ENCODE results near the gene BEND6.
"Not testable (repeated sequence)": the region's sequence is repeated elsewhere in the genome, so short reads cannot be mapped to it uniquely, and the experiment has no call there.

Gene BEND6

DNA sequence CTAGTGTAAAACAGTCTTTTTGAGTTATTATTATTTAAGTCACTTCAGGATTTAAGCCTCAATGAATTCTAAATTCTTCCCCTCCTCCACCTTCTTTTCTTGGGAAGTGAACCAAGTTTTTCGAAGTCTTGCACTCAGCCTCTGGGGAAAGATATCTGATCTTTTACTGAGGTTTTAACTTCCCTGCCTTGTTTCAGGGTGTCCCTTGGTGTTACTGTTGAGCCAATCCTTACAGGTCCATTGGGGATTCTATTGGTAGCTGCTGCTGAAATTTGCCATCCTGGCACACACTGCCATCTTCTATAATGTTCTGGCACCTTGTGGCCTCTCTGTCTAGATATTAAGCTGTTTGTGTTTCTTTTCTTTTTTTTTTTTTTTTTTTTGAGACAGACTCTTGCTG lies 31.7 kb downstream of the BEND6 start:
- no peak for DNase-seq

- DNase-seq = no peak
Observed at GRCh38 chr6:56988145-56988544, 33.2 kb downstream of the BEND6 start.

DNA sequence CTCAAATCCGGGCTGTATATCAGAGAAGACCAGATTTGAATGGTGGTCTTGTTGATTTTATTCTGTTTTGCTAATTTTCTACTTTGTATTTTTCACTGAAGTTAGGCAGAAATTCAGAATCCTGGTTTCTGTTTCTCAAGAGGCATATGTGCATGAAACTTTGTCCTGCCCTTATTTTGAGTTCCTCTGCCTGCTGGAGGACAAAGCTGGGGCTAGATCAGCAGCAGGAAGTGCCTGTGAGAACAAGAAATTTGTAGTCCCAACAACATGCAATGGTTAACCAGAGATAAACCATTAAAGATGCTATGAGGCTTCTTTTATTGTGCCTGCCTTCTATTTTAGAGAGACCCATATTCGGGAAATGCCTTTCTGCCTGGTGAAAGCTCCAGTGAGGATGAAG lies 37.1 kb downstream of the BEND6 start:
- no peak for DNase-seq

GRCh38 chr6:56992703-56993102 lies 37.8 kb downstream of the BEND6 start:
- DNase-seq = no peak

DNA sequence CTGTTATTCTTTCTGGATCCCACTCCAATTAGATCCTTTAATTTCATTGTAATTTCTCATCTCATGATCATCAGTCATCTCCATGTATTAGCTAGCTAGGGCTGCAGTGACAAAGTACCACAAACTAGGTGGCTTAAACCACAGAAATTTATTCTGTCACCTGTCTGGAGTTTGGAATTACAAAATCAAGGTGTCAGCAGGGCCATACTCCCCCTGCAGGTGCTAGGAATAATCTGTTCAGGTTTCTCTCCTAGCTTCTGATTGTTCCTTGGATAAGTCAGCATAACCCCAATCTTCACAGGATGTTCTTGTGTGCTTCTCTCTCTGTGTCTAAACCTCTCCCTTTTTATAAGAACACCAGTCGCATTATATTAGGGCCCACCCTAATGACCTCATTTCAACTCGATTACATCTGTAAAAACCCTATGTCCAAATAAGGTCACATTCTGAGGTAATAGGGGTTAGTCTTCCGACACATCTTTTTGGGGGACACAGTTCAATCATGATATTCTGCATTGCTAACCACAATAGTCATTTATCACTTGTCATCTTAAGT lies 40.5 kb downstream of the BEND6 start:
- DNase-seq = no peak

GRCh38 chr6:56996401-56996800 lies 41.5 kb downstream of the BEND6 start:
- DNase-seq = no peak

DNA sequence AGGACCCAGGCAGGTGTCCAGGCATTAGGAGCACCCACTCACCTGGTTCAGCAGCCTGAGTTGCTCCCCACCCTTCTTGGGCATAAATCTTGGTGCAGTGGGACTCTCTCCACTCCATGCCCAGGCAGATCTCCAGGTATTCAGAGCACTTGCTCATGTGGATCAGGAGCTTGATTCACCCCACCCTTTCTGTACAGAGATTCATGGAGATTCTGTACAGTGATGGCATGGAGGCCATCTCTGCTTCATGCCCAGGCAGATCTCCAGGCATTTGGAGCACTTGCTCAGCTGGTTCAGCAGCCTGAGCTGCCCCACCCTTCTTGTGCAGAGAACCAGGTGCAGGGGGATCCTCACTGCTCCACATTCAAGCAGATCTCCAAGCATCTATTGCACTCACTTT lies 44.1 kb downstream of the BEND6 start:
- DNase-seq = no peak

GRCh38 chr6:56999748-57000147 lies 44.8 kb downstream of the BEND6 start:
- DNase-seq = not testable (repeated sequence)

DNA sequence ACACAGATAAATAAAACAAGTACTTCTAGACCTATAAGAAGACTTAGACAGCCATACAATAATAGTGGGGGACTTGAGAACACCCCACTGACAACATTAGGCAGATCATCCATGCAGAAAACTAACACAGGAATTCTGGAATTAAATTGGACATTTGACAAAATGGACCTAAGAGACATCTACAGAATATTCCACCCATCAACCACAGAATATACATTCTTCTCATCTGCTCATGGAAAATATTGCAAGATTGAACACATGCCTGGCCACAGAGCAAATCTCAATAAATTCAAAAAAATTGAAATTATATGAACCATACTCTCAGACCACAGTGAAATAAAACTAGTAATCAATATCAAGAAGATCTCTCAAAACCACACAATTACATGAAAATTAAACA lies 47.3 kb downstream of the BEND6 start:
- DNase-seq = no peak

GRCh38 chr6:57004292-57004691 lies 49.4 kb downstream of the BEND6 start:
- no peak for DNase-seq

DNA sequence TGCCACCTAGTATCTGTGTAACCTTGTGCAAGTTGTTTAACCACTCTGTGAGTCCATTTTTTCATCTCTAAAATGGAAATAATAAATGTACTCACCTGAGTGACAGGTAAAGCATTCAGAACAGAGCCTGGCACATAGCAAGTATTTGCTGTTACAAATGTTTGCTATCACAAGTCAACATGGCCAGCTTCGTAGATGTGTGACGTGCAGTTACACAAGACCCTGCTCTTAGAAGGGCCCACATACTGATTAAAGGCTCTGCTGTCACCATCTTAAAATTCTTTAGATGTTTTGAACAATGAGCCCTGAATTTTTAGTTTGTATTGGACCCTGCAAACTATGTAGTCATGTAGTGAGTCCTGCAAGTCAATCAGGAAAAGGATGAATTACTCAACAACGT lies 51.2 kb downstream of the BEND6 start:
- DNase-seq = no peak

- not testable (repeated sequence) for DNase-seq
Observed at GRCh38 chr6:57008069-57008468, 53.2 kb downstream of the BEND6 start.

DNA sequence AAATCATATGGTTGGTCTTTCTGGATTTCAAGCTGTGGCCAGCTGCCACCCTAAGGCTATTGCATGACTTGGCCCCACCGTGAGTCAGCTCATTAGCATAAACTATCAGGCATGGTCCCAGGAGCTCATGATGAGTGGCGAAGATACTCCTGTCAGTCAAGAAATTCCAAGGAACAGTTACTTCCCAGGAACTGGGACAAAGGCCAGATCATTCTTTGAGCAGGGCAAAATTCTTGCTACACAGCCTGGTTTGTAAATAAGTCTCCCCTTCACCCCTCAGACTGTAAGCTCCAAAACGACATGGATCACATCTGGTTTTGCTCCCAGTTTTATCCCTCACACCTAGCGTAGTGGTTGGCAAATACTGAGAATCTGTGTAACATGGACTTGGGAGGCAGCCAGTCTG lies 58.6 kb downstream of the BEND6 start:
- DNase-seq = no peak

DNA sequence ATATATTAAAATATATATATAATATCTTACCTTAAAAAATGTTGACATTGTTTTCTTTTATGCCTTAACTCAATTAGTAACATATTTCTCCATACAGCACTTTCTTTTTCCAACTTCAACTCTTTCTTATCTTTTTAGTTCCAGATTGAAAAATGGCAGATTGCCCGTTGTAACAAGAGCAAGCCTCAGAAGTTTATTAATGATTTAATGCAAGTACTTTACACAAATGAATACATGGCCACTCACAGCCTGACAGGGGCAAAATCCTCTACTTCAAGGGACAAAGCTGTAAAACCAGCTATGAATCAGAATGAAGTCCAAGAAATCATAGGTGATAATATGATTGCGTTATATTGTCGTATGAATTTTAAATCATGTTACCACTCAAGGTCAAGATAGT lies 62.2 kb downstream of the BEND6 start:
- DNase-seq = no peak

GRCh38 chr6:57017841-57018240 lies 62.9 kb downstream of the BEND6 start:
- DNase-seq = no peak

DNA sequence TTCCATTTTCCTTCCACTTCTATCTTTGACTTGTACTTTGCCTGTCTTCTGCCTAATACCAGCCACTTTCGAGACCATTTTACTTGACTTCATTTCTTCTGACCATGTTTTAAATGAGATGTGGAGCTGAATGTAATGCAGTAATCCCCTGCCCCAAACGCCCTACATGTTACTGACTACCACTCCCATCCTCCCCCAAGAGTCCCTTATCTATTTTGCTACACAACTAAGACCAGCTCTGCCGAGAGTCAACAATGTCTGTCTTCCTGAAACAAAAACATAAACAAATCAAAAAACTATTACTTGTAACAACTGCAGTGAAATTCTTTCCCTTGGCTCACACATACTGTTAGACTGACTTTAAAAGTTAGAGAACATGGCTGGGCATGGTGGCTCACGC lies 64.5 kb downstream of the BEND6 start:
- DNase-seq = no peak

GRCh38 chr6:57021086-57021720 lies 66.3 kb downstream of the BEND6 start:
- no peak for DNase-seq

DNA sequence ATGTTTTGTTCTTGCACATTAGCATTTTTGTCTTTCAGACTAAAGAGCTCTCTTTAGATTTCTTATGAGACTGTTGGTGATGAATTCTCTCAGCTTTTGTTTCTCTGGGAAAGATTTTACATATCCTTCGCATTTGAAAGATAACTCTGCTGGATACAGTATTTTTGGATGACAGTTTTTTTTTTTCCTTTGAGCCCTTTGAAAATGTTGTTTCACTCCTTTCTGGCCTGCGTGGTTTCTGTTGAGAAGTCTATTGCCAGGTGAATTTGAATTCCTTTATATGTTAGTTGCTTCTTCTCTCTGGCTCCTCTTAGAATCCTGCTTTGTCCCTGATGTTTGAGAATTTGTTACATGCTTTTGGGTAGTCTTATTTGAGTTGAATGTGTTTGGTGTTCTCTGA lies 69.4 kb downstream of the BEND6 start:
- DNase-seq = no peak

DNA sequence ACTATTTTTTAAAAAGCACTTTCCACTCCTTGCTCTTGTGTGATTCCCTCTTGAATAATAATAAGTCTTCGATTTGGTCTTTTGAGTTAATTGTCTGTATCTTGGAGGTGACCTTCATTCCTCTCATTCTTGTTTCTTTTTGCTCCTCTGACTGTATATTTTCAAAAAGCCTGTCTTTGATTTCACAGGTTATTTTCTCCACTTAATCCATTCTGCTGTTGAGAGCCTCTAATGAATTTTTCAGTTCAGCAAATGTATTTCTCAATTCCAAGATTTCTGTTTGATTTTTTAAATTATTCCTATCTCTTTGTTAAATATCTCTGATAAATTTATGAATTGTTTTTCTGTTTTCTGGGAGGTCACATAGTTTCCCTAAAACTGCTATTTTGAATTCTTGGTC lies 69.9 kb downstream of the BEND6 start:
- DNase-seq = no peak

DNA sequence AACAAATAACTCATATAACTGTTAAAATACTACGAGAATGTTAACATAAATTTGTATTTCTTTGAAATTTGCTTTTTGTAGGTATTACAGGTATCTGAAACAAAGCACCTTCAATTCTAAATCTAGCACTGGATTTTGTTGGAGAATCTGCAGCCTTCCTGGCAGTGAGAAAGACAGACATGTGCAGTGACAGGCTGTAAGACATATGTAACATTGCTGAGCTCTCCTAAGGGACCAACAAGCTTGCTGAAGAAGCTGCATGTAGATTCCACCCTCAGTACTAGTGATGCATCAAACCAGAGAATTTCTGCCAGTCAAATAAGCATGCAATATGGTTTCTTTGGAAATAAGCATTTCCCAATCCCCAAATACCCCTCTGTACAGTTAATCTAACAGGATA lies 71.1 kb downstream of the BEND6 start:
- no peak for DNase-seq

DNA sequence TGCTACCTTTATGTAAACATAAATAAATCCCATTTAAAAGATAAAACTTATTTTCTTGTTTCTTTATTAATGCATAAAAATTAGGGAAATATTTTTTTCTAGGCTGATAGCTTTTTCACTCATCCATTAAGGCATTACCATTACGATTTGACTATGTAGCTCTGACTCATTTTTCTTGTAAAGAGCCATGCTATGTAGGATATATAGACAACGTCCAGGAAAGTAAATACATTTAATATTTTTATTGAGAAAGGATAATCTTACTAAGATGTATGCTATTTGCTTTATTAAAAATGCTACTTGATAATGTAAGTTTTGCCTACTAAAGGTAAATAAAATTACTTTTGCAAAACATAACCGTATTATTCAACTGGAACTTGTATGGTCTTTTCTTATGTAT lies 72.4 kb downstream of the BEND6 start:
- no peak for DNase-seq

GRCh38 chr6:57029213-57029612 lies 74.3 kb downstream of the BEND6 start:
- no peak for DNase-seq

DNA sequence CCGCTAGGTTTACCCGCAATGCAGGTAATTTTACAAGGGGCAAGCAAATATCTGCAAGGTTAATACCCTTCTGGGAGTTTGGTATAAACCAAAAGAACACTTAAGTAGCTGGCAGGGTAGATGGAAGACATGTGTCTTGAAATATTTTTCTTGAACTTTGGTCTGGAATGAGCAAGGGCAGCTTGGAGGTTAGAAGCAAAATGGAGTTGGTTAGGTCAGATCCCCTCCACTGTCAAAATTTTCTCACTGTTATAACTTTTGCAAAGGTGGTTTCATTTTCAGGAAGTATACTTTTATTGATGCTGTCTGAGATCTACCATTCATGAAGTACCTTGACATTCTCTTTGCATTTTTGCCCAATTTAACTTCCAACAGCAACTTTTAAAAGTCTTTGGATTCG lies 78.3 kb downstream of the BEND6 start:
- DNase-seq = no peak

GRCh38 chr6:57035549-57035948 lies 80.6 kb downstream of the BEND6 start:
- DNase-seq = no peak

DNA sequence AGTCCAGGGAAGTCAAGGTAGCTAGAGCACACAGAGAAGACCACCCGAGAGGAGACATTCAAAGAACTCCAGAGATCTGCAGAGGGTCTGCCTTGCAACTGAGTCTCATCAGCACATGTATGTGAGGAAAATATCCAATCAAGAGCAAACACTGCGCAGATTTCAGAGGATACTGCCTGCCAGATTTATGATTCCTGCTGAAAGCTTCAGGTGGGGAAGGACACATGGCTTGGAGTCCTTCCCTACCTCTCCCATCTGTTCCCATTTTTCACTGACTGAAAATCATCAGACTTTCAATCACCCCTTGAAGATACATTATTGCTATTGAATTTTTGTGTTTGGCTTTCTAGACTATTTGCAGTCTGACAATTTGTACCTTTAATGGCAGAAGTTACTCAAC lies 84.0 kb downstream of the BEND6 start:
- no peak for DNase-seq
